Epithelial cell of proximal tubule (primary cell): Measurements from ENCODE around the gene DLG5. TPM values are rescaled to one million over a fixed set of nuclear protein-coding genes. Genes with fewer than 3 reads are reported as not detected.

Source experiments
- DNase-seq: peaks from one replicate; pipeline ENCODE4 v3.0.0-alpha.2; 2011; ENCODE audit warnings: low read depth
- H3K4me3 ChIP-seq: 2 replicates; pipeline ENCODE4 v1.5.1; 2011; ENCODE audit warnings: low read depth, mild to moderate bottlenecking, low read length
- total RNA-seq: library from RNA; depleted of rRNA; stranded (reverse); fragments of >200 nt; gene quantifications from 2 replicates; pipeline ENCODE4 v1.2.3, GENCODE V29; 2015
- TF ChIP-seq, protein P1 (sequence below): conservative IDR thresholded peaks from 2 replicates; pipeline ENCODE4 v1.5.1; 2012; ENCODE audit warnings: low read depth, mild to moderate bottlenecking, low read length

DLG5 gene
- total RNA-seq, 1 donor from 2014 or later, result 23.4 TPM

DNA sequence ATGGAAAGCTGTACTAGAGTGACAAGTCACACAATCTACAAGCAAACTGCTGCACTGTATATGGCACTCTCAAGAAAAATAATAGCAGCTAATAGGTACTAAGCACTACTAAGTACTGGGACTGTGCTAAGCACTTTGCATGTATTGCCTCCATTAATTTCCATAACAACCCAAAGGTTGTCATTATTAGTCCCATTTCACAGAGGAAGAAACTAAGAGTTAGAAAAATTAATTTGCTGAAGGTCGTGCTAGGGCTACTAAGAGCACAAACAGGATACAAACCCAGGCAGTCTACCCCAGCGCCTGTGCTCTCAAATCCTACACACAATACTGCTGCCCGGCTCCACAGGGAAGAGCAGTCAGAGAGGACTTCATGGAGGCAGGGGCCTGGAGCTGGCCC lies 51.7 kb downstream of the DLG5 start:
- no peak for DNase-seq
- H3K4me3 ChIP-seq, result no peak overlapping the region
- TF ChIP-seq, protein P1, sequence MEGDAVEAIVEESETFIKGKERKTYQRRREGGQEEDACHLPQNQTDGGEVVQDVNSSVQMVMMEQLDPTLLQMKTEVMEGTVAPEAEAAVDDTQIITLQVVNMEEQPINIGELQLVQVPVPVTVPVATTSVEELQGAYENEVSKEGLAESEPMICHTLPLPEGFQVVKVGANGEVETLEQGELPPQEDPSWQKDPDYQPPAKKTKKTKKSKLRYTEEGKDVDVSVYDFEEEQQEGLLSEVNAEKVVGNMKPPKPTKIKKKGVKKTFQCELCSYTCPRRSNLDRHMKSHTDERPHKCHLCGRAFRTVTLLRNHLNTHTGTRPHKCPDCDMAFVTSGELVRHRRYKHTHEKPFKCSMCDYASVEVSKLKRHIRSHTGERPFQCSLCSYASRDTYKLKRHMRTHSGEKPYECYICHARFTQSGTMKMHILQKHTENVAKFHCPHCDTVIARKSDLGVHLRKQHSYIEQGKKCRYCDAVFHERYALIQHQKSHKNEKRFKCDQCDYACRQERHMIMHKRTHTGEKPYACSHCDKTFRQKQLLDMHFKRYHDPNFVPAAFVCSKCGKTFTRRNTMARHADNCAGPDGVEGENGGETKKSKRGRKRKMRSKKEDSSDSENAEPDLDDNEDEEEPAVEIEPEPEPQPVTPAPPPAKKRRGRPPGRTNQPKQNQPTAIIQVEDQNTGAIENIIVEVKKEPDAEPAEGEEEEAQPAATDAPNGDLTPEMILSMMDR, result no peak

DNA sequence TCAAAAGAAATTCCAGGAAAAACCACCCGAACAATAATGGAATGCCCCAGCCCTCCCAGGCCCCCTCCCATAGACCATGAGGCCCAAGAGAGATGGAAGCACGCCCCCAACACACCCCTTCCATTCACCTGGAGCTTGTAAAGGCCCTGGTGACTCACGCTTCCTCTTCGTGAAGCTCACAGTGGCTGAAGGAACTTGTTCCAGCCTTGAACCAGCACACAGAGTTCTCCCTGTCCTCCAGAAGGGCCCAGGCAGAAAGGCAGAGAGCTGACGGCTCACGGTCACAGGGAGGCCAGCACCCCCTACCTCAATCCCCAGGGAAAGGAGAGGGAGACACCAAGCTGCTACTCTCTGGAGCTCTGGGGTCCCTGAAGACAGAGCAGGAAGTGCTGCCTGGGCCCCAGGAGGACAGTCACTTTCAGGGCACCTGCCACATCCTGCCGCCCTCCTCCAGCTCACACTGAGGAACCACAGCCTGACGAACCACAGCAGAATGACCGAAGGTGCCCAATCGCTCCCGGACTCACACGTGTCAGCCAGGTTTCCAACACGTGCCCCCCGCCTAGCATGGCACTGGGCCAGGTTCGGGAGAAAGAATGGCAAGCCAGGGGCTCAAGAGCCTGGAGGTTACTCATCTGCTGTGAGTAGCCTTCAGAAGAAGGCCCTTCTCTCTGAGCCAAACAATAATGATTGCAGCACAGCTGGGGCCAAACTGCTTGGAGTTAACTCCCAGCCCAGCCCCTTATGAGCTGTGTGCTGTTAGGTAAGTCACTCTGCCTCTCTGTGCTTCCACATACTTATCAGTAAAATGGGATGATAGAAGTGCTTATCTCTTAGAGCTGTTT lies 52.8 kb downstream of the DLG5 start:
- H3K4me3 ChIP-seq, result peak overlapping the region; percentile 1
- DNase-seq, result peak; percentile 25

DNA sequence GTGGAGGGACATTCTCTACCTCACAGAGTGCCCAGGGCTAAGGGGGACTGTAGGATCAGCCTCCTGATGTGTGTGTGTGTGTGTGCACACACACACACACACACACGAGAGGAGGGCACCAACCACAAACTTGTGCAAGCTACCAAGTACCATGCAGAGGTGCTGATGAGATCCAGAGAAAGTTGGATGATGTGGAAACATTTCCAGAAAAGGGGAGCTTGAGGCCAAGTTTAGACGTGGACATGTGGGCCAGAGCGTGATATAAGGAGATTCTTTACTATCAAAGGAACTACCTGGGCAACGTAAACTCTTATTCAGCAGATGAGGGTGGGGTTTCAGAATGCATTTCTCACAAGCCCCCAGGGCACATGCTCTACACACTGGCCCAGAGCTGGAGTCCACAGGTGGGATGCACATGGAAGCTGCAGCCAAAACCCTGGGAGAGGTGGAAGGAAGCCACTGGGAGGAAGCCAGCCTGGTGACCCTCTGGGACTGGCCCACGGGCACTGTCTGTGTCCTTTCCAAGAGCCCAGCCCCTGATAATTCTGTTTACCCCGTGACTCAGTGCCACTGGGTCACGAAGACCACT lies 53.5 kb downstream of the DLG5 start:
- H3K4me3 ChIP-seq, result no peak overlapping the region
- DNase-seq, result no peak
- TF ChIP-seq, protein P1, result no peak

More for the DNA sequence above, 52.8 kb downstream of the DLG5 start:
- TF ChIP-seq, protein P1, result no peak

DNA sequence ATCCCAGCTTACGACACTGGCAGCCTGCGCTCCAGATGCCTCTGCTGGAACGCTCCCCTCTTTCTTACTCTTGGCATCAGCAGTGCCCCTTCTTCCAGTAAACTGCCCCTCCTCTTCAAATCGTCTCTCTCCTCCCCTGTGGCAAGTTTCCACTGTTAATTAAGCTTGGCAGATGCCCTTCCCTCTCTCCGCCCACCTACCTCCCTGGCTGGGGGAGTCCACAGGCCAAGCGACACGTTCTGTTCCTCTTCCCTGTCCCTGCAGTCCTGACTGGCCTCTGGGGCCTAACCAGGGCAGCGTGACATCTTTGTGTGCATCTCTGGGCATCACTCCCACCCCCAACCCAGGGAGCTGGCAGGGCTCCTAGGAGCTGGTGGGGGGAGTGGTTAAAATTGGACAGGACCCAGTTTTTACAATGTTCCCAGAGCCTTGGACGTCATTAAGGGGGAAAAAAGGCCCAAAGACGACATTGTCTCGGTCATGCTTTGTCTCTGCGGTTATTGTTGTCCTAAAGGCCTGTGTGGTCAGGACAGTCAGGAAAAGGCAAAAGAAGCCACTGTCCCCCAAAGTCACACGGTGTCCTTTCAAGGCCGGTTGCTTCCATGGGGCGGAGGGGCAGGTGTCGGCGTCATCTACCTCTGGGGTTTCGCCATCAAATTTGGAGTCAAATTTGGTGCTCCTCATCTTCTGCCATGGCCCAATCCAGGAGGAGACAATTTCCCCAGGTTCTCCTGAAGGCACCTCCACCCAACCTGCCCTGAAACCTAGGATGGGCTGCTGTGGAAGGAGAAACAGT lies 54.2 kb downstream of the DLG5 start:
- no peak for DNase-seq
- TF ChIP-seq, protein P1, result no peak
- H3K4me3 ChIP-seq, result no peak overlapping the region

DNA sequence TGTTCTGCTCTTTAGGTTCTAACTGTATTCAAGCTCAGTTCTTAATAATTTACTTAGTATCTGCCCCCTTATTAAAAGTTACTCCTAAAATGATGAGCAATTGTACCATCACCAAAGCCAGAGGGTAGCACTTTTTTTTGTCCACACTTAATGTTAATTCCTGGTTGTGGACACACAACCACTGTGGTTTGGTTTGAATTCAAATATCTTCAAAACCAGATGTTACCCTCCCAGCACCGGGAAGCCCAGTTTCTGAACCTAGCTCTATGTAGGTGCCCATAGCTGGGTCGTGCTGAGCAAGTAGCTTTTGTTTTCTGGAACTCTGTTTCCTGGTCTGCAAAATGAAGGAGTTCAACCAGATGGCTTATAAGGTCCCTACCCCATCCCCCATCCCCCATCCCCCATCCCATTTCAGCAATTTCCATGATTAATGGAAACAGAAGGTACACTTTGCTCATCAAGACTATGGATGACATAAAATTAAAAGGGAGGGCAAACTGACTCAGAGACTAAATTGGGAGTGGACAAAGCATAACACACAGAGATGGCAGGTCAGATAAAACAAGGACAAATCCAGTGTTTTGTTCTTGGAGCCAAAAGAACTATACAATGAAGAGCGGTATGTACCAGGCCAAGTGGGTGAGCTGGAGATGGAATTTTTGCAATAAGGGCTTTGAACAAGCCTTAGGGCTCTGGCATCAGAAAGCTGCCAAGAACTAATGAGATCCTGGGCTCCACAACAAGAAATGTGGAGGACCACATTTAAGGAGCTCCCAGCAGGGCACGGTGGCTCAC lies 56.7 kb downstream of the DLG5 start:
- no peak for DNase-seq
- no peak overlapping the region for H3K4me3 ChIP-seq
- TF ChIP-seq, protein P1, result no peak

DNA sequence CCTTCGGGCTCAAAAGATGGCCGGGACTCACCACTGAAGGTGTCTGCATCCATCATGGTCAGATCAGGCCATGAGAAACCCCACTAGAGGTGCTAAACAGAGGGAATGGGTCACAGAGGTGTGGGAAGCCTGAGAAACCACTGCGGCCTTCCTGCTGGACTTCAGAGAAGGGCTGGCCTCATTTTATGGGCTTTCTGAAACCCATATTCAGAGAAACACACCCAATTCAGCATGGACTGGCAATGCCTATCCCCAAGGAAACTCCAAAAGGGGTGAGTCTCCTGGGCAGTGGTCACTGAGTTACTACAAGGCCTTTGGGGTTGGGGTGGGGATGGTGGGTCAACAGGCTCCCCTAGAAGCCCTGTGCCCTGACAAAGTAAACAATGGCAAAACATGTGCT lies 58.0 kb downstream of the DLG5 start:
- TF ChIP-seq, protein P1, result no peak
- no peak for DNase-seq
- no peak overlapping the region for H3K4me3 ChIP-seq
